Measurements from ENCODE around the gene CEP350.

CEP350 gene

DNA sequence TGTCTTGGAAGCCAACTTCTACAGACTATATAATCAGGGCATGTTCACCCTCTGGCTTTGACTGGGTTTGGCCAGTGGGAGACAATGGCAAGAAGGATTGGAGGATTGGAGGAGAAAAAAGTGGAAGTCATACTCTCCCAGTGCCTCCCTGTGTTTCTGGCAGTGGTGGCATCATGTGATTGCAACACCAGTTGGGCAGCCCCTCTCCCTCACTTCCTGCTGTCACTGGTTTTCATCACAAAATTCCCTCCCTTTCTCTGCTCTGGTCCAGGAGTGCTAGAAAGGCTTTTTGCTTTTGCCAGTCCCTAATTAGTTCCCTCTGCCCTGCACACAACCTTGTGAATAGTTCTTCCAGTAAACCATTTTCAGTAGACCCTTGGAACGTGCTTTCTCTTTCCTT, 196.4 kb downstream of the CEP350 start:
- Mint-ChIP-seq H3K27ac (no peak overlapping the region), H3K36me3 (ENCODE audit: low read depth) (no peaks in the 10 kb centered on the region), H3K4me3 (no peak overlapping the region), H3K9me3 (no peaks in the 10 kb centered on the region), H3K27me3 (ENCODE audit: low read depth) (peaks cover 2% of the 10 kb centered on the region), H3K4me1 (ENCODE audit: low read depth) (peaks cover 18% of the 10 kb centered on the region)
- no peak for DNase-seq (ENCODE audit: low spot score)

DNA sequence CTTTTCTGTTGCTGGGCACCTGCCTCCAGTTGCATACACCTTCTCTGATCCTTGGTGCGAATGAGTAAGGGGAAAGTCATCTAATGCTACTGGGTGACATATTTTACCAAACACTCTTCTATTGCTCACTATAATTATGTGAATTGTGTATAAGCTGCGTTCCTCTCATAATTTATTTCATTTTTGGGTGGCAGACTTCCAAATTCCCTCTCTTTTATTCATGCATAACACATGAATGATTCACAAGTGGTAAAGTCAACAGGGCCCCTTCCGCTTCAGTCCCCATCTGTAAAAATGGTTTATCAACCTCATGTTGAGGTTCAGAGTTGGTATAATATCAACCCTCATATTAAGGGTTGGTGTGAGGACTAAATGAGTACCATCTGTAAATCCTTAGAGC, 196.9 kb downstream of the CEP350 start:
- no peaks in the 10 kb centered on the region for H3K9me3 Mint-ChIP-seq
- H3K27me3 Mint-ChIP-seq (ENCODE audit: low read depth), result peaks cover 2% of the 10 kb centered on the region
- H3K27ac Mint-ChIP-seq, result no peak overlapping the region
- peaks cover 24% of the 10 kb centered on the region for H3K4me1 Mint-ChIP-seq (ENCODE audit: low read depth)
- H3K4me3 Mint-ChIP-seq, result no peak overlapping the region
- no peak for DNase-seq (ENCODE audit: low spot score)
- no peaks in the 10 kb centered on the region for H3K36me3 Mint-ChIP-seq (ENCODE audit: low read depth)

DNA sequence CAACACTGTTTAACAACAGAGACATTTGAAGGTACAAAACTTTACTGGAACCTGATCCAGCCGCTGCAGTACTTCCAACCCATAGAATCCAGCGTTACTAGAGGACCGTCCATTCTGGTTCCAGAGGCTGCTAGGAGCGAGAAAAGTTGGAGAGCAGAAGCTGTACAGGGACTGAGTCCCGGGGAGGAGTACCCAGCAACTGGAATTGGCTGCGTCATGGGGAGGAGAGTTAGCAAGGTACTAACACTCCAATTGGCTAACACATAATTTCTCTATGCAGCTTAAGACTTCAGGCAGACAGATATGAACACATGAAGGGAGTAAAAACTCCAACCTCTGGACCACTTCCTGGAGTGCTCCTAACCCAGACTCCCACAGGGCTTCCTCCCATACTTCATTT, 198.0 kb downstream of the CEP350 start:
- Mint-ChIP-seq H3K27ac (no peak overlapping the region), H3K4me1 (ENCODE audit: low read depth) (peaks cover 30% of the 10 kb centered on the region), H3K27me3 (ENCODE audit: low read depth) (peaks cover 2% of the 10 kb centered on the region), H3K36me3 (ENCODE audit: low read depth) (no peaks in the 10 kb centered on the region), H3K4me3 (no peak overlapping the region), H3K9me3 (no peaks in the 10 kb centered on the region)
- no peak for DNase-seq (ENCODE audit: low spot score)

DNA sequence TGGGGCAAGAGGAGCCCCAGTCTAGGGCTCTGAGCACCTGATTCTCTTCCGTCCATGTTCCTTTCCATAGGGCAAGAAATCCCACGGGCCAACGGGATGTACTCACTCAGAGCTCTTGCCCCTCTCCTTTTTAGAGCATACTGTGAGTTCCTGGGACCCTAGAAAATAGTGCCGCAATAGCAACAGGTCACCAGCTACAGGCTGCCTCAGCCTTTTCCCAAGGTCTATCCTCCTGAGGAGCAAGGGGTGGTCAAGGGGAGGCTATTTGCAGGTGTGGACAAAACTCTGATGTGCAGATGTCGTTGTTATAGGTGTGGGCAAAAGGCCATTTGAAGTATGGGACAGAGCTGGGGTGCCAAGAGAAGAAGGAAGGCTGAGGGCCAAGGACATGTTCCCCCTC, 198.4 kb downstream of the CEP350 start:
- Mint-ChIP-seq H3K36me3 (ENCODE audit: low read depth) (no peaks in the 10 kb centered on the region), H3K4me1 (ENCODE audit: low read depth) (peaks cover 30% of the 10 kb centered on the region), H3K27ac (no peak overlapping the region), H3K4me3 (no peak overlapping the region), H3K9me3 (no peaks in the 10 kb centered on the region), H3K27me3 (ENCODE audit: low read depth) (no peaks in the 10 kb centered on the region)
- no peak for DNase-seq (ENCODE audit: low spot score)

DNA sequence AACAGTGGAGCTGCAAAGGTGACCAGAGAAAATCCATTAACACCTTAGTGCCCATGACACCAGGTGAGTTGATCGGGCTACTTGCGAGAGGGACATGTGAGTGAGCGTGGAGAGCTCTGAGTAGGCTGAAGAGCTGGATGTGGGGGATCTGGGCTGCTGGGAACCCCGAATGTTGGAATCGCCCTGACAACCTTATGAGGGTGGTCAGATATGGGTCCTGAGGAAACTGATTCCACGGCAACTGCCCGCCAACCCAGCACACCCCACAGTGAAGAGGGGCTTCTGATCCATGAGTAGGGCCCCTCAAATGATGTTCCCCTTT, 199.4 kb downstream of the CEP350 start:
- Mint-ChIP-seq H3K36me3 (ENCODE audit: low read depth) (no peaks in the 10 kb centered on the region), H3K27ac (peak overlapping the region; percentile 88), H3K9me3 (no peaks in the 10 kb centered on the region)

DNA sequence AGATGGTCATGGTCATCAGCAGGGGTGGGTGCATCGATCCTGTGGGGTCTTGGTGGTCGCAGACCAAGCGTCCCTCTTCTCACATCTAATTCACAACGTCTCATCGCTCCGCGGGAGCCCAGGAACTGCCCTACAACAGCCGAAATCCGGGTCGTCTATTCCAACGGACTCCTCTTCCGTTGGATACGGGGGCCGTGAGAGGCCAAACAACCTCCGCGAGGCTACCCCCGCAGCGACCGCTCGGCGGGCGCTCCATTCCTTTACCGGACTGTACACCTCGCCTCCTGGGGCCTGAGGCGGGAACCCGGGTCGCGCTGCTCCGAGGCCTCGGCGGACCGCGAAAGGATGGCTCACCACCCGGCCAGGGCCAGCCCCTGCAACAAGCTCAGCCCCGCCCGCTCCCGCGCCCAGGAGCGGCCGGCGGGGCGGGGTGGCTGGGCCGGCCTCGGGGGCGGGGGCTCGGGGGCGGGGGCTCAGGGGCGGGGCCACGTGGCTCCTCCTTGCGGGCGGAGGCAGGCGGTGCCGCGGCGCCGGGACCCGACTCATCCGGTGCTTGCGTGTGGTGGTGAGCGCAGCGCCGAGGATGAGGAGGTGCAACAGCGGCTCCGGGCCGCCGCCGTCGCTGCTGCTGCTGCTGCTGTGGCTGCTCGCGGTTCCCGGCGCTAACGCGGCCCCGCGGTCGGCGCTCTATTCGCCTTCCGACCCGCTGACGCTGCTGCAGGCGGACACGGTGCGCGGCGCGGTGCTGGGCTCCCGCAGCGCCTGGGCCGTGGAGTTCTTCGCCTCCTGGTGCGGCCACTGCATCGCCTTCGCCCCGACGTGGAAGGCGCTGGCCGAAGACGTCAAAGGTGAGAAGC, 199.9 kb downstream of the CEP350 start, which contains the start of gene QSOX1:
TSS of gene QSOX1 (plus strand) at position 545 of the 857 bp plus-strand sequence. CDS start at position 584, 39 bp downstream.
- peak; percentile 86 for DNase-seq (ENCODE audit: low spot score)
- Mint-ChIP-seq H3K36me3 (ENCODE audit: low read depth) (no peaks in the 10 kb centered on the region), H3K4me3 (peak within 1 kb of the TSS; percentile 91), H3K4me1 (ENCODE audit: low read depth) (peaks cover 30% of the 10 kb centered on the region), H3K9me3 (no peaks in the 10 kb centered on the region), H3K27me3 (ENCODE audit: low read depth) (no peaks in the 10 kb centered on the region), H3K27ac (peak within 1 kb of the TSS; percentile 90)

More for the DNA sequence above, 199.4 kb downstream of the CEP350 start:
- DNase-seq (ENCODE audit: low spot score), result no peak
- no peaks in the 10 kb centered on the region for H3K27me3 Mint-ChIP-seq (ENCODE audit: low read depth)
- H3K4me1 Mint-ChIP-seq (ENCODE audit: low read depth), result peaks cover 30% of the 10 kb centered on the region
- H3K4me3 Mint-ChIP-seq, result peak overlapping the region; percentile 90

DNA sequence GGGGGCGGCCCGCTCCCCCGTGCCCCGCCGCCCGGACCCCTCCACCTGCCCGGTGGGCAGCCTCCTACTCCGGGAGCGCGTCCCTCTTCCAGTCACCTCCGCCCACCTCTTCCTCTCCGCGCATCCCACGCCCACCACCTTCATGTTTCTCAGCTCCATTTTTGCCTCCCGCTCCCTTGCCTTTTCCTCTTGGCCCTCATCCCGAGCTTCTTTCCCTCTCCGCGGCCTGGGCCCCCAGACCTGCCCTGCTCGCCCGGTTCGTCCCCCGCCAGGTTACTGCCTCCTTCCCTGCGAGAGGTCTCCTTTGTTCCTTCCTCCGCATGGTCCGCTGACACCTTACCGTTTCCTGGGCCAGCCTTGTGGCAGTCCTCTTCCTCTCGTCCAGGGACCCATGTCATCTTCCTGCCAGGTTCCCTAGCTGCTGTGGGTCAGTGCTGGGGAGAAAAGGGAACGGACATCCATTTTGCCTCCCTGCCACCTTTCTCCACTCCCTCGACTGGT, 200.6 kb downstream of the CEP350 start:
- no peaks in the 10 kb centered on the region for H3K36me3 Mint-ChIP-seq (ENCODE audit: low read depth)

DNA sequence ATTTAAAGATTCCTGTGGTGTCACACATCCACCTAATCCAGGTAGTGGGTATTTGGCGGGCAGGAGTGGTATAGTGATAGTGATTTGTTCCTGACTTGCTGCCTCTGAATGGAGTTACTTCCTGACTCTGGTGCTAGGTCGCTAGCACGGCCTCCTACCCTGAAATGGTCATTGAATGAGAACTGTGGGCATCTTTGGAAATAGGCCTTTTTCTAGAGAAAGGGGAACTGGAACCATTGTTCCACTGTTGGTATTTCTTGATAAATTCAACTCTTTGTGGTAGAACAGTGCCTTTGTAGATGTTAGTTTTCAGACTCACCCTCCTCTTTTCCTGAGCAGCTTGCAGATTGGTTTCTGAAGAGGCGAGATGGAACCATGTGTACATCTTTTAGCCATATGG, 201.6 kb downstream of the CEP350 start:
- no peak for DNase-seq (ENCODE audit: low spot score)
- Mint-ChIP-seq H3K36me3 (ENCODE audit: low read depth) (no peaks in the 10 kb centered on the region), H3K9me3 (no peaks in the 10 kb centered on the region), H3K27me3 (ENCODE audit: low read depth) (no peaks in the 10 kb centered on the region), H3K4me1 (ENCODE audit: low read depth) (peaks cover 34% of the 10 kb centered on the region), H3K27ac (no peak overlapping the region), H3K4me3 (peak overlapping the region; percentile 49)

More for the DNA sequence above, 200.6 kb downstream of the CEP350 start:
- Mint-ChIP-seq H3K9me3 (no peaks in the 10 kb centered on the region), H3K27me3 (ENCODE audit: low read depth) (no peaks in the 10 kb centered on the region), H3K4me3 (peak overlapping the region; percentile 91), H3K27ac (peak overlapping the region; percentile 90), H3K4me1 (ENCODE audit: low read depth) (peaks cover 34% of the 10 kb centered on the region)
- DNase-seq (ENCODE audit: low spot score), result no peak

DNA sequence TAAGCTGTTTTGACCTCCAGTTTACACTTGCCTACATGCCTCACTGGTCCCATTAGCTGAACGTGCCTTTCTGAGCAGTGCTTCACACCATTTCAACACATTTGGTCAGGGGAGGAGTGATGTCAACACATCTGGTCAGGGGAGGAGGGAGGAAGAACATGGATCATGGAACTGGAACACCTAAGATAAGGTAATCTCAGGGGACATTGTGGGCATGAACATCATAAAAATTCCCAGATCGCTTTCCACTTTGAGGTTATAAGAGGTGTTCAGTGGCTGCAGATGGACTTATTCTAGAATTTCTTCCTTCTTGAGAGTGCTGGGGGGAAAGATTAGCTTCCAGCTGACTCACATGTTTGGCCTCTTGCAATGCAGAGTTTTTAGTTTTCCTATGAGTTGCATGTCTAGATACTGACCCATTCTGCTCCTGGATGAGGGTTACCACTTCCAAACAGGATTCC, 202.1 kb downstream of the CEP350 start:
- no peak for DNase-seq (ENCODE audit: low spot score)
- H3K4me1 Mint-ChIP-seq (ENCODE audit: low read depth), result peaks cover 34% of the 10 kb centered on the region
- H3K27me3 Mint-ChIP-seq (ENCODE audit: low read depth), result no peaks in the 10 kb centered on the region
- H3K36me3 Mint-ChIP-seq (ENCODE audit: low read depth), result no peaks in the 10 kb centered on the region
- no peaks in the 10 kb centered on the region for H3K9me3 Mint-ChIP-seq
- H3K4me3 Mint-ChIP-seq, result no peak overlapping the region
- no peak overlapping the region for H3K27ac Mint-ChIP-seq

DNA sequence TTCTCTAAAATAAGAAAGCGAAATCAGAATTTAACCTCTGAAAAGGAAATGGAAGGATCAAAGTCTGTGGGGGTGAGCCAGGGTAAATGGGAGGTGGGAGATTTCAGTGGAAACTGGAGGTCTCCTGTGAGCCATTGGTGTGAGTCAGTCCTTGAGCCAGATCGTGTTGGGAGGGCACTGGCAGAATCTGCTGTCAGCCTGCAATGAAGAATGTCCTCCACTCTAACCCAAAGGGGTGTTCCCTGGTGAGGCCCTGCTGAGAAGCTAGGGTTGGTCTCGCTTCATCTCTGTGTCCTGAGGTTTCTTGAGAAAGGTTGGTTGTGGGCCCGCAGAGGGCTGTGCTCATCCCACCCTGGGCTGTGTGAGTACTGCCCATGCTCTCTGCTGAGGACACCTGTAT, 202.5 kb downstream of the CEP350 start:
- Mint-ChIP-seq H3K27me3 (ENCODE audit: low read depth) (no peaks in the 10 kb centered on the region), H3K9me3 (no peaks in the 10 kb centered on the region), H3K4me1 (ENCODE audit: low read depth) (peaks cover 34% of the 10 kb centered on the region), H3K27ac (no peak overlapping the region), H3K4me3 (no peak overlapping the region), H3K36me3 (ENCODE audit: low read depth) (no peaks in the 10 kb centered on the region)
- DNase-seq (ENCODE audit: low spot score), result no peak

DNA sequence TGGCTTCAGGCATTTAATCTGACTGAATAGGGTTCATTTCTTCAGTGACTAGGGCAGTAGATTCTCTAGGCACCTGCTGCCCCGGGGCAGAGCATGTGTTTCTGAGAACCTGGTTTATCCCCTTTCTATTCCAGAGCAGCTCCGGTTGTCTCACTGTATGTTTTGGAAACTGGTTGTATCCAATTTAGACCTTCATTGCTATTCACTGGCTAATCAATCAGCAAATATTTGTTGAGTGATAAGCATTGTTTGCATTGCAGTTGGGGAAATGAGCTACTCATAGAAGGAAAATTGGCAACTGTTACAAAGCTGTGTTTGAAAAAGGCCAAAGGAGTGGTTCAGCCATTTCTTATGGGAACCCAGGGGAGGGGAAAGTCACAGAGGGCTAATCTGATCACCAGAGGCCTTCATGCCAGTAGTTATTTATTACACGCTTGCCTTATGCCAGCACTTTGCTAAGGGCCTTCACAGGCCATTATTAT, 203.0 kb downstream of the CEP350 start:
- Mint-ChIP-seq H3K9me3 (no peaks in the 10 kb centered on the region), H3K4me1 (ENCODE audit: low read depth) (peaks cover 31% of the 10 kb centered on the region), H3K27me3 (ENCODE audit: low read depth) (no peaks in the 10 kb centered on the region), H3K4me3 (no peak overlapping the region), H3K27ac (no peak overlapping the region), H3K36me3 (ENCODE audit: low read depth) (no peaks in the 10 kb centered on the region)
- no peak for DNase-seq (ENCODE audit: low spot score)

DNA sequence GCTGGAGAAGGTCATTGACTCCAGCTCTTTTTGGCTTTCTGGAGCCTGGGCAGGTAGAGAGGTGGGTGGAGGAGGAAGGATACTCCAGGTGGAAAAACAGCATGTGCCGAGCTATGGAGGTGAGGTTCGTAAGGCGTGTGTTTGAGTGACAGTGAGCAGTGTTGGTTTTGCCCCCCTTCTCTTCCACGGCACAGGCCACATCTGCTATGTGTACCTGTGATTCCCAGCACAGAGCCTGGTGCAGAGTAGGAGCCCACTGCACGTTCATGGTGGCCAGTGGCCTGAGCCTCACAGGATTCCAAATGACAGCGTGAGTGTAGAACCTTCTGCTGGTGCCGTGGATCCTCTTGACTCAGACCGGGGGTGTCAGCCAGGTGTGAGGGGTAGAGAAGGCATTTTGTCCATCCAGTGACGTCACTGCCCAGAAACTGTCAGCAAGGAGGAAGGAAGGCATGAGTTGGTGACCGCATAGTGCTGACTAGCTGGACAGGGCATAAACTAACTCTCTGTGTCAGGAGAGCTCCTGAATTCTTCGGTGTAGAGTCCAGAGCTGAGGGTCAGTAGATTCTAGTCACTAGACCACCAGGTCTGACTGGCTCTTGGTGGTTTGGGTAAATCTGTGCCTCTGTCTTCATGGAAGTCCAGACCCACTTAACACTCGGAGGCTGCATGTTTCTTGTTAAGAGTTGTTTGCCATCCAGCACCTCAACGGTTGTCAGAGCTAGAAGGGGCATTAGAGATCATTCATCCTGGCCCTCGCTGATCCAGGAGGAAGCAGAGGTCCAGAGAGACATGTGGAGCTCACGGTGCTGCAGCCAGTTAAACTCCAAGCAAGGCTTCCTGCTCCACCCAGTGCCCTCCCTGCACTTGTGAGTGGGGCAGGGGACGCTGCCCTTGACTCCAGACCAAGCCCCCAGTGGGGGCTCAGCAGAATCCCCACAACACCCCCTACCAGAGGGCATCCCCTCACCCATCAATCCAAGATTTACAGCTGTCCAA, 203.8 kb downstream of the CEP350 start:
- Mint-ChIP-seq H3K27me3 (ENCODE audit: low read depth) (no peaks in the 10 kb centered on the region), H3K4me1 (ENCODE audit: low read depth) (peaks cover 26% of the 10 kb centered on the region), H3K27ac (no peak overlapping the region), H3K36me3 (ENCODE audit: low read depth) (no peaks in the 10 kb centered on the region), H3K9me3 (no peaks in the 10 kb centered on the region), H3K4me3 (no peak overlapping the region)
- no peak for DNase-seq (ENCODE audit: low spot score)

DNA sequence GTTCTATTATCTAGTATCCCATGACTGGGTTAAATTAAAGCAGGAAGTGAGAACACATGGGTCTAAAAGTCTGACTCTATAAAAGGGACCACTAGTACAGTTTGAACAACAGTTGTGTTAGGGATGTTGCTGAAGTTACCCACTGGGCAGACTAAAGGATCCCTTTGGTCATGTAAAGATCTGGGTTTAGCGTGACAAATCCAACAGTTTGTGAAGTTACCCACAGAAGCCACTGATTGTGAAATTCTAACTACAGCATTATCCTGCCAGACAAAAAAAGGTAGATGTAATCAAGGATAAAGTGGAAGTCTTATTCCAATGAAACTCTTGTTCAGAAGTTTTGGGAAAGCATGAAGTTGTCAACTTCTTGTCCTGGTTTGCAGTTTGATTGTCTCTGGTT, 205.7 kb downstream of the CEP350 start:
- Mint-ChIP-seq H3K9me3 (no peaks in the 10 kb centered on the region), H3K27me3 (ENCODE audit: low read depth) (no peaks in the 10 kb centered on the region), H3K4me1 (ENCODE audit: low read depth) (peaks cover 28% of the 10 kb centered on the region), H3K27ac (no peak overlapping the region), H3K36me3 (ENCODE audit: low read depth) (no peaks in the 10 kb centered on the region), H3K4me3 (no peak overlapping the region)
- DNase-seq (ENCODE audit: low spot score), result no peak

DNA sequence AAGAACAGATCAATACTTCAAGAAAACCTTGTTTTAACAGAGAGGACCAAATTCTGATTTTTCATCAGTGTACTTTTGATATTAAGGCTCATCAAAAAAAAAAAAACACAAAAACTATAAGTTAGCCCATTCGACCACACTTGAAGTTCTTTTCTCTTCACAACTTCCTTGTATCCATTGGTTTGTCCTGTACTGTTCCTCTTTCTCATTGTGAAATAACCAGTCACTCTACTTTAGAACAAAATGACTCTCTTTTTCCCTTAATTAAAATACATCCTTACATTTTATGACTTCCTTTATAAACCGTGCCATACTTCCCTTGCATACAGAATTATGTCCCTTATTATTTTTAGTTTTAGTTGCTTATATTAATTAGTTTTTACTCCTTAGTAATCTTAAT, 208.4 kb downstream of the CEP350 start:
- Mint-ChIP-seq H3K4me3 (no peak overlapping the region), H3K36me3 (ENCODE audit: low read depth) (no peaks in the 10 kb centered on the region), H3K4me1 (ENCODE audit: low read depth) (peaks cover 12% of the 10 kb centered on the region), H3K9me3 (no peaks in the 10 kb centered on the region), H3K27me3 (ENCODE audit: low read depth) (no peaks in the 10 kb centered on the region), H3K27ac (no peak overlapping the region)
- DNase-seq (ENCODE audit: low spot score), result no peak

Measured in T-helper 2 cell treated with Interferon-gamma antibody and Interleukin-4, amounts not matched to agents 5 μg/mL and 100 μg/mL, for 36 hours (primary cell).